SK-N-MC (cell line): ENCODE measurements around the gene REEP3.

ENCODE experiments used
- EZH2 ChIP-seq: fragments of 200-600 bp; sonication (generic); IDR thresholded peaks from one replicate; pipeline ENCODE4 v1.6.1; 2017; ENCODE audit warnings: antibody characterized with exemption
- FOXP2 ChIP-seq: optimal IDR thresholded peaks from 2 replicates; pipeline ENCODE3; 2011; ENCODE audit warnings: mild to moderate bottlenecking, moderate library complexity; ENCODE audit not compliant: insufficient read depth; ENCODE audit errors: extremely low read length, control extremely low read depth
- POLR2AphosphoS5 ChIP-seq: IDR thresholded peaks from 2 replicates; pipeline ENCODE4 v1.6.1; 2012; ENCODE audit warnings: mild to moderate bottlenecking, low read depth, low read length, borderline replicate concordance

DNA sequence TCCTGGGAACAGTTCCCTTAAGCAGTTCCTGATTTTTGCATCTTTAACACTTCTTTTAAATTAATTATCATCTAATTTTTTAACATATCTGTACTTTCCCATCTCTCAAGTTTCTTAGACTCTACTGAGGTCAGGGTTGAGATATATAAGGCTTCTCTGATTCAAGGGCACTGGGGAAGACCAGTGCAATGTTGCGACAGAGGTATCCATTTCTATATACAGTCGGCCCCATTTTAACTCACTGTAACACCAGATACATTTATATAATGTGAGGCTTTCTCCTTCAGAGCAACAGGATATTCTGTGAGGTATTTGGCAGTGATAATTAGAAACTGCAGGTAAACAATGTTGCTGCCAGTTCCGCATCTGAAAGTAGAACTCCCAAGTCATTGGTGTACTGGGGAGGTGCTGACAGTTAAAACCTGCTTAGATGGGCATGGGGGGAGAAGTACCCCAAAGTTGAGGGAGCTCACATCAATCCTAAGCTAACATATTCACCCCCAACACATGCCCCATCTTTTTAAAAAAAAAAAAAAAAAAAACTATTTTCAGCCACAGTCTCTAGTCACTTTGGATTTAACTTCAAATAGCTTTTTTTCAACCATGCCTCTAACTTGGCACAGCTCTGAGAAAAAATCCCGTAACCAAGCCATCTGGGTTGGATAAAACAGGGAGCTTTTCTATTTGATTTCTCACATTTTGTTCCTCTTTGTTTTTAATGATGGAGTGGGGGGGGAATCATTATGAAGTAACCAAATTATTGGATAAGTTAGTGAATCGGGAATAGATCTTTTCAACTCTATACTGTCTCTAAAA is 62.9 kb downstream of the REEP3 start:
- TF ChIP-seq EZH2 (no peak), POLR2AphosphoS5 (no peak), FOXP2 (no peak)
